ENCODE data around the gene XPC.
A peak's percentile ranks its signal among the peaks of the same experiment; 100 is the strongest.

Gene XPC

DNA sequence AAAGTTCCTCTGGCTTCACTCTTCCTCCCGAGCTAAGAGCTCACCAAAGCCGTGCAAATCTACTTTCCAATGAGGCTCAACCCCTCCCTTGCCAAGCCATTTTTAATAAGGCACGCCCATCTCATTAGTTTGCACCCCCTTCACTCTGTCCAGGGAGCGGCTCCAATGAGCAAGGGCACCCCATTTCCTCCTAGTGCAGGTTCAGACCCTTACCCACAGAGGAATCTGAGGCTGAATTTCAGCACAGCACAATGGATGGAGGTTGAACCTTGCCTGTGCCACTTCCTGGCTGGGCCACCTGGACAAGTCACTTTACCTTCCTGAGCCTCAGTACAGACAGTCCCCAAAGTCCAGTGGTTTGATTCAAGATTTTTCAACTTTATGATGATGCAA is 25.4 kb downstream of the XPC start:
- no peak for DNase-seq
- intact Hi-C loops (cut with DNase I), result no loop called here

DNA sequence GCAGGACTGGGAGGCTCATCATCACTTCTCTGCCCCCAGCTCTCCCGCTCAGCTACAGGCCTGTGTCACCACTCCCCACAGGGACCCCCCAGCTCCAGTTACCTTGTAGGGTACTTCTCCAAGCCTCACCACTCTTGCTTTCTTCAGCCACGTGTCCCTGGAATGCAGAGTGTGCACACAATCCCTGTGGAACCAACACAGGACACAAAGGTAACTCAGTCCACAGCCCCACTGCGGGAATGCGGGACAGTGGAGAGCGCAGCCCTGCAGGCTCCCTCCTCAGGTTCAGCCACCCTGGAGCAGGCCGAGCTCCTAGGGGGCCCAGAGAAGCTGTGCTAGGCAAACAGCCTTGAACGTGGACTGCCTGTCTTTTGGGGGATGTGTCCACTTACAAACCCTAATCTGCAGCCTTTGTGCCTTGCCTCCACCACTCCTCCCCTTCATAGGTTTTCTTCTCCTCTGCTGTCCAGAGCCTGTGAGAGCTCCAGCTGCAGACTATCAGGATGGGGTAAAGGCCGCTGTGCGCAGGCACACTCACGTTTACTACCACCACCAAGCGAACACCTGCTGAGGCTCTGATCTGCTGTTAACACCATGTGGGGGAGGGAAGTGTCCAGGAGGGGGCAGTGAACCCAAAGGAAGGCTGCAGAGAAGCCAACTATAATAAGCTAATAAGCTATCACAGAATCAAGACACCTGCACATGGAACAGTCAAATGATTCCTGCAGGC is 26.0 kb downstream of the XPC start:
- intact Hi-C loops (cut with DNase I), result no loop called here
- DNase-seq, result peak in 1 of 42 donors; percentile 29

DNA sequence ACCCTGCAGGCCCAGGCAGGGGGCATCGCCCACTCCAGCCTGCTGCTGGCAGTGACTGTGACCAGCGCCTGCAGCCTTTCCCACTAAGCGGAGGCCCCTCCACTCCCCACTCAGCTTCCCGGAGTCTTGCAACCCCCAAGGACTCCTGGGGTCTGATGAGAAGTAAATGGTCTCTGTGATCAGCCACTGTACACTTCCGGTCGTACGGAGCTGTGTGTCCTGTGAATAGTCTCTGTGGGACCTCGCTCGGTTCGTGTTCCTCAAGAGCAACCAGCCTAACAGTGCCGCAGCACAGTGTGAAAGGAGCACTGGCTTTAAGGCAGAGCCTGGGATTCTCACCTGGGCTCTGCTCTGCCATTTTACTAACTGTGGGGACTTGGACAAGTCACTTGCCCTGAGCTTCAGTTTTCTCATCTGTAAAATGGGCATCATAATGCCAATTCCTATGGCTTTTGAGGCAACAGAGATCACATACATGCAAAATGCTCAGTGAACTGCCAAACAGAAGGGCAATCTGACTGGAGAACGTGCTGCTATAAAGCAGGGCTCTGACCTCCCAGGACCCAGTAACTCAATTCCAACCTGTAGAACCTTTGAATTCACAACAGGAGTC is 26.8 kb downstream of the XPC start:
- intact Hi-C loops (cut with DNase I), result no loop called here
- peak in 1 of 42 donors; percentile 26 for DNase-seq

DNA sequence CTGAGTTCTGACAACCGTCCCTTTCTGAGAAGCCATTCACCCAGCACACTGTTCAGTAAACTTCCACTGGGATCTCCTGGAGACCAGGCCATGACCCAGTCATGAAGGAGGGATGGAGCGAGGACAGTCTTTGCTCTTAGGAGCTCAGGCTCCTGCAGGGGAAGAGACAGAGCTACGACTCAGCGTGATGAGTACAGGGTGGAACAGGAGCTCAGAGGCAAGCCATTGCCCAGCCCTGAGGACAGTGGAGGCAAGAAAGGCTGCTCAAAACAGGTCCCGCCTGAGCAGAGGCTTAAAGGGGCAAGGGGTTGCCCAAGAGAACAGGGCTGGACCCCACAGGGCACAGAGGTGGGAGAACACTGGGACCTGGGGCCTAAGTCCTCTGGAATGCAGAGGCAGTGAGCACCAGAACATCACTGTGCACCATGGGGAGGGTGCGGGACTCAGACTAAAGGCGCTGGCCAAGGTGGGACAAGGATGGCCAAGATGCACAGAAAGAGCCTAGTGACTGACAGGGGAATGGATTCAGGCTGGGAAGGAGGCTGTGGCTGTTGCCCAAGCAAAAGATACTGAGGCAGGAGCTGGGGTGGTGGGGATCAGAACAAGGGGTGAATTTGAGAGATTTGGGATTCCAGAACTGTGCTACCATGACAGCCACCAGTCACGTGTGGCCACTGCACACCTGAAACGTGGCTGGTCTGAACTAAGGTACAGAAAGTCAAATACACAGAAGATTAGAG is 27.7 kb downstream of the XPC start:
- DNase-seq, result peak in 2 of 42 donors; percentile 21 to 38
- intact Hi-C loops (cut with DNase I), result no loop called here

DNA sequence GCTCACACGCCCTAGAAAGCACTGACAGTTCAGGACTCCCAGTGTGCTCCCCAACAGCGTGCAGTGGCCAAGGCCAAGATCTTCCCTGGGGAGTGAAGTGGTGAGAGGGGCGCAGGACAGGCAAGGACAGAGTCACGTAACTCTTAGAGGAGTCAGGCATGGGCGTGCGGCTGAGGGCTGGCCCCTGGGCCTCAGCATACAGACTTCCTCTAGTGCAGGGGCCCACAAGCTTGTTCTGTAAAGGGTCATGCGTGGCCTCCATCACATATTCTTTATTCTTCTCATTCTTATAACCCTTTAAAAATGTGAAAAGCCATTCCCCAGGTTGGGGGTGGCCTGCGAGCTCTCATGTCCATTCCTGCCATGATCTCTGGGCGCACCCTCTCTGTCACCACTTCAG is 28.3 kb downstream of the XPC start:
- intact Hi-C loops (cut with DNase I), result no loop called here
- peak in 2 of 42 donors; percentile 21 to 35 for DNase-seq

DNA sequence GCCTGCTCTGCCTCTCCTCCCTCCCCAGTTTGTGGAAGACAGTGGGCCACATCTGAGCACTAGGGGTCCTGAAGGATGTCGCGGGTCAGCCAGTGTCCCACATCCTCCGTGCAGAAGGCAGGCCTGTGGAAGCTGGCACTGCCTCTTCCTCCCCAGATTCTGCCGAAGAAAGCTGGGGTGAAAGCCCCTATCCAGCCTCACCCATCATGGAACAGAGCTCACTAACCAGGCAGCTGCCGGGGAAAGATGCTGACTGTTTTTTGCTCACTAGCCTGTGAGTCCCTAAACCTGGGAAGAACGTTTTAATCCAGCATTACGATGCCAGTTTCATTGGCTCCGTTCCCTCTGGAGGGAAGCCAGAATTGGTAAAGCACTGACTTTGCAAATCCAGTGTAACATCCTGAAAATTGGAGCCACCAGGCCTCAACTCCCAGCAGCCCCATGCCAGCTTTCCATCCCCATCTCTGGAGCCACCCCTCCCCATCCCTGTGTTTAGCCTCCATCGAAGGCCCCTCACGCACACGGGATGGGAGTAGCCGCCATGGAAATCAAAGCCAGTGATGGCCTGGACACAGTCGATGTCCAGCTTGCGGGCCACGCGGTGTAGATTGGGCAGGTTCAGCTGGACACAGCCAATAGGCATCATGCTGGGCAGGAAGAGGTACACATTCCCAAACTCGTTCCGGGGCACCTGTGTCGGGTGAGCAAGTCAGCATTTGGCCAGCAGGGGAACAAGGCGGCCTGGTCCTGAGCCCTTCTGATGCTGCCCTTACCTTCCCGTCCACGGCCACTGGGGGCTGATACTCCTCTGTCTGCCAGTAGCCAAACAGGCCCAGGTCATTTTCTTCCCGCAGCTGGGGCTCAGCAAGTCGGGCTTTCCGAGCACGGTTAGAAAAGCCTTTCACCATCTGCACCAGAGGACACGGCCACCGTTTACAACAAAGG is 30.1 kb downstream of the XPC start:
- peak in 1 of 42 donors; percentile 43 for DNase-seq
- intact Hi-C loops (cut with DNase I), result no loop called here

DNA sequence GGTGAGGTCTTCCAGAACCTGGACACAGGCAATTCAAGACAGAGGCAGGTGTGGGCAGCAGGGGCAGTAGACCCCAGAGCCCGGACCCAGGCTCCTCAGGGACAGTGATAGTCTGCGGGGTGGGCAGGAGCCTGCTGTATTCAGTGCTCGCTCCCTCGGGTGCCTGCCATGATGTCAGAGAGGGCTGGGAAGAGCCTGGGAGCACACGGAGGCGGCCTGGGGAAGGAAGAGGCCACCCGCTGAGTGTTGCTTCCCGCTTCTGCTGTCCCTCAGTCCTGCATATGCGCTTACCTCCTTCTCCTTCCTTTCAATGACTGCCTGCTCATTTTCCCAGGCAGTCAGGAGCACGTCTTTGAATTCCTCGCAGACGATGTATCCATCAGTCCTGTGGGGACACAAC is 30.8 kb downstream of the XPC start:
- DNase-seq, result peak in 2 of 42 donors; percentile 6 to 41
- intact Hi-C loops (cut with DNase I), result no loop called here

DNA sequence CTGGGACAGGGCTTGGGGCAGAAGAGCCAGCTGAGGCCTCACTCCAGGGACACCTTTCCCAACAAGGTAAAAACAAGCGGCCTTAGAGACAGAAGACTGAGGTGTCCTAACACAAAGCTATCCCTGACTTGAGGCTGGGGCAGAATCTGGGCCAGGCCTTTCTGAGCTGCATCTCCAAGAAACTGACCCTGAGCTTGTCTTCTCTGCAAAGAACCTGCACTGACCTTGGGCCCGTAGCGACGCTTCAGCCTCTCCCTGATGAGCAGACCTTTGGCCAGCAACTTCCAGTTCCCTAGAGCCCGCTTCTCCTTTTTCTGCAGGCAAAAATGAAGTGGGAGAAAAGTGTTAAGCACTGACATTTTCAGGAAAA is 31.4 kb downstream of the XPC start:
- intact Hi-C loops (cut with DNase I), result no loop called here
- DNase-seq, result peak in 1 of 42 donors; percentile 14

DNA sequence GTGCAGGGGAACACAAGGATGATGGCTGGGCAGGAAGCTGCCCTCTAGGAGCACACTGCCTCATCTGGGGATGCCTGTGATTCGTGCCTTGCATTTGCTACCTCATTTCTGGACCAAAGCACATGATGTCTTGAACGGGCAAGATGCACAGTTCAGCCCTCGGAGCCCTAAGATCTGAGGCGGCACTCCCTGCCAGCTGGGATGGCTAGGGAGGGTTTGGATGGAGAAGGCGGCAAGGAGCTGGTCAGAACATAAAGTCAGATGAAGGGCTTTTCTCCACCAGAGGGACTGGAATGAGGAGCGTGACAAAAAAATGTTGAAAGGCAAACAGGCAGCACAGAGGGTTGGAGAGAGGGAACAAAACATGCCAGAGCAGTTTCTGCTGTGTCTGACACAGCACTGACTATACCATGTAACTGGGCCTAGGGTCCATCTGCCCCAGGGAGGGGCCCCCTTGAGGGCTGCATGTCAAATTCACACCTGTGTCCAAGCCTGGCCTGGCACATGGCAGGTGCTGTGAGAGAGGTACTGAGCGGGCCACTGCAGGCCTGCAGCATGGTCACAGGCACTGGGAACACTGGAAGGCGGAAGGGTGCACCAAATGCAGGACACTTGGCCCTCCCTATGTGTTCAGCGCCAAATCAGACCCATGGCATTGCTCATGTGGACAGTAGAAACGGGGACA is 31.9 kb downstream of the XPC start:
- intact Hi-C loops (cut with DNase I), result no loop called here
- DNase-seq, result peak in 2 of 42 donors; percentile 9 to 37

DNA sequence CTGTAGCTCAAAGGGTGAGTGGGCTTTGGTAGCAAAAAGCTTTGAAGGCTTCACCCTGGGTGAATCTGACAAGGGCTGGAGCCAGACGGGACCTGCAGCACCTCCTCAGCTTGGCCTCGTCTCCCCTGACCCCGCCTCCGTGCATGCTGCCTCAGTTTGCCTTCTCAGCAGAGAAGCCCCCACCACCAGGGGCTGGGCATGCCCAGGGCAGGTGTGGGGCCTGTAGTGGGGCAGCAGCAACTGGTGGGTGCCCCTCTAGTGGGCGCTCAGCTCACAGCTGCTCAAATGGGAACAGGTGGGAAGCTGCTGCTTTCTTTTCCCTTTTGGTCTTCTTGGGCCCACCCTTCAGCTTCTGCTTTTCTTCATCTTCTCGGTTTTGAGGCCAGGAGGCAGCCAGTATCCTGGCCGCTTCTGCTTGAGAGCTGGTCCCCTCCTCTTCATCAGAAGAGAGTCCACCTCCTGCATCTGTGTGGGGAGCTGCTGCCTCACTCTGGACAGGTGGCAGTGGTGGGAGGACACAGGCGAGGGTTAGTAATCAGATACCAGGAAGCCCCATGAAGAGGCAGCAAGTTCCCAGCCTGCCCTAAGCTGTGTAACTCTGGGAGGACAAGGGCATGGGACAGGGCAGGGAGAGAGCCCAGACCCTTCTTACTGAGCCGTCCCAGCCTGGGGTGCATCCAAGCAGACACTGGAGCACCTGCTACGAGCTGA is 32.6 kb downstream of the XPC start:
- intact Hi-C loops (cut with DNase I), result no loop called here
- DNase-seq, result no peak

DNA sequence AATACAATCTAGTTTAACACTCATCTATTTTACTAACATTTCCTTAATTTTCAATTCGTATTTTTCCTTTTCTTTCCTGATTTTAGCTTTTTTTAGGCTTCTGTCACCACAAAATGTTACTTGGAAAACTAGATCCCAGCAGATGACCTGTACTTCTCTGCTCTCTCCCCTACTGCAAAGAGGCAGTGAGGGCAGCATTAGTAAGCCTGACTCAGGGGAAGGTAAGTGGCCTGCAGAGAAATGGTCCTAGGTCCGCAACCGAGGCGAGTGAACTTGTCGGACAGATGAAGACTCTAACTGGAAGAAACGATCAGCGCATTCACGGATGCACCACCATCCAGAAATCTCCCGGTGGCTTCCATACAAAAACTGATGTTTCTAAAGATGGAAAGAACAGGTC is 33.2 kb downstream of the XPC start:
- intact Hi-C loops (cut with DNase I), result no loop called here
- no peak for DNase-seq

DNA sequence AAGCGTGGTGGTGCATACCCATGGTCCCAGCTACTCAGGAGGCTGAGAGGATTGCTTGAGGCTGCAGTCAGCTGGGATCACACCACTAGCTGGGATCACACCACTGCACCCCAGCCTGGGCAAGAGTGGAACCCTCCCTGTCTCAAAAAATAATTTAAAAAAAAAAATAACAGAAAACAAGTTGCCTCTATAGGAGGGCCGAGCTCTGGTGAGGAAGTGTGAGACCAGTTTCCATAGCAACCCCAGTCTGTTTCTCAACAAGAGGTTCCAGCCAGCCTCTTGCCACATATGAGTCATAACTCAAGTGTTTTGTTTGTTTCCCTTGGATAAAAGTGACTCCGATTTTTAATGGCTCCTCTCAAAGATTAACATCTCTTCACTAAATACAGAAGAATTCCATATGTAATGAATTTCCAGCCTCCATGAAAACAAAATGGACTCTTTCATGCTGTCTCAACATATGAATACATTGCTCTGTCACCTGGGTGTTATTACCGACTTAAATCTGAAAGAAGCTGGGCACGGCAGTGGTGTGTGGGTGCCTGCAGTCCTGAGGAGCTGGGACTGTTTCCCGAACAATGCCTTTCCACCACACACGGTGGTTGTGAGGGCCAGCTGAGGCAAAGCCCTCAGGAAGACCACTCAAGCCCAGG is 33.9 kb downstream of the XPC start:
- peak in 25 of 42 donors; percentile 12 to 87 (median 52) for DNase-seq
- intact Hi-C loops (cut with DNase I), result no loop called here

DNA sequence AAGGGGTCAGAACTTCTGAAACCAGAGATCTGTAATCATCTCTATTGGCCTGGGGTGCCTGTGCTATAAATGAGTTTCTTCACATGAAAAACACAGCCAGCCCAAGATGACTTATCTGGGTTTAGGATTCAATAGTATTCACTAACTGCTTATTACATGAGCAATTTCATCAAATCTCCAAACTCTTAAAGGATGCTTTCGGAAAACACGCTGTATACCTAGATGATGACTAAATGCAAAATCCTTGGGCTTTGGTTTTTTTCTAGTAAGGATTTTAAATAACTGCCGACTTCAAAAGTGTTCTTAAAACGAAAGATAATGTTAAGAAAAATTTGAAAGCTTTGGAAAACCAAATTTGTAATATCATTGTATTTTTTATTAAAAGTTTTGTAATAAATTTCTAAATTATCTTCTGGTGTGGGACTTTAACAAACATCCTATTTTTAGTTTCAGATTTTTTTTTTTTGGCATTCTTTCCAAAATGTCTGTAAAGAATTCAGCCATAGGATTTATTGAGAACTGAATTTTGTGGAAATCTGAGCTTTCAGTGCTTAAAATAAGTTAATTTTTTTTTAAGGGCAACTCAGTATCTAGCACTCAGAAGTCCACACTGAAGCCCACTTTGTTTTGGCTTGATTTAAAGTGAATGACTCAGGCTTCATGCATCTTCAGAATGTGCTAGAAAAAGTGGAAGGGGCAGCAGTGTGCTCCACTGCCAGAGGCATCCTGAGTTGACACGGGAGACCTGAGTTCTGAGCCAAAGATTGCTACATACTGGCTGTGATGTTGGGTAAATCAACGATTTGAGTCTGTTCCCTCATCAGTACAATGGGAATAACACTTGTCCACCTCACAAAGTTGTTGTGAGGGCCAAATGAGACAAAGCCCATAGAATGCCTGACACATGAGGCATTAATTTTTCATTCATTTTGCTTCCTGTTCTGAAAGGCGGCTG is 34.9 kb downstream of the XPC start:
- intact Hi-C loops (cut with DNase I), result no loop called here

DNA sequence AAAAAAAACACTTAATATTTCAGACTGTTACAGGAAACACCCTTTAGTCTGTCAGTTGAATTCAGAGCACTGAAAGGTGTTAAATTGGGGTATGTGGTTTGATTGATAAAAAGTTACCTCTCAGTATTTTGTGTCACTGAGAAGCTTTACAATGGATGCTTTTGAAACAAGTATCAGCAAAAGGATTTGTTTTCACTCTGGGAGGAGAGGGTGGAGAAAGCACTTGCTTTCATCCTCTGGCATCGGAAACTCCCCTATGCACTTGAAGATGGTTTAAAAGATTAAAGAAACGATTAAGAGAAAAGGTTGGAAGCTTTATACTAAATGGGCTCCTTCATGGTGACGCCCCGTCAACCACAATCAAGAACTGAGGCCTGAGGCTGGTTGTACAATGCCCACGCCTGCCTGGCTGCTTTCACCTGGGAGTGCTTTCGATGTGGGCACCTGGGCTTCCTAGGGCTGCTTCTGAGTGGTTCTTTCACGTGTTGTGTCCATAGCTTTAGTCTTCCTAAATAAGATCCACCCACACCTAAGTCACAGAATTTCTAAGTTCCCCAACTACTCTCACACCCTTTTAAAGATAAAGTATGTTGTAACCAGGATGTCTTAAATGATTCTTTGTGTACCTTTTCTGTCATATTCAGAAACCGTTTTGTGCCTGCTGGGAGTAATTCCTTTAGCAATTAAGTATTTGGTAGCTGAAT is 35.7 kb downstream of the XPC start:
- no peak for DNase-seq
- intact Hi-C loops (cut with DNase I), result no loop called here

More for the DNA sequence above, 34.9 kb downstream of the XPC start:
- DNase-seq, result no peak

DNA sequence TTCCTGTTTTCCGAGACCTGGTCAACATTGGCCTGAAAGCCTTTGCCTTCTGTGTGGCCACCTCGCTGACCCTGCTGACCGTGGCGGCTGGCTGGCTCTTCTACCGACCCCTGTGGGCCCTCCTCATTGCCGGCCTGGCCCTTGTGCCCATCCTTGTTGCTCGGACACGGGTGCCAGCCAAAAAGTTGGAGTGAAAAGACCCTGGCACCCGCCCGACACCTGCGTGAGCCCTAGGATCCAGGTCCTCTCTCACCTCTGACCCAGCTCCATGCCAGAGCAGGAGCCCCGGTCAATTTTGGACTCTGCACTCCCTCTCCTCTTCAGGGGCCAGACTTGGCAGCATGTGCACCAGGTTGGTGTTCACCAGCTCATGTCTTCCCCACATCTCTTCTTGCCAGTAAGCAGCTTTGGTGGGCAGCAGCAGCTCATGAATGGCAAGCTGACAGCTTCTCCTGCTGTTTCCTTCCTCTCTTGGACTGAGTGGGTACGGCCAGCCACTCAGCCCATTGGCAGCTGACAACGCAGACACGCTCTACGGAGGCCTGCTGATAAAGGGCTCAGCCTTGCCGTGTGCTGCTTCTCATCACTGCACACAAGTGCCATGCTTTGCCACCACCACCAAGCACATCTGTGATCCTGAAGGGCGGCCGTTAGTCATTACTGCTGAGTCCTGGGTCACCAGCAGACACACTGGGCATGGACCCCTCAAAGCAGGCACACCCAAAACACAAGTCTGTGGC is 36.6 kb downstream of the XPC start:
- intact Hi-C loops (cut with DNase I), result no loop called here
- DNase-seq, result peak in 2 of 42 donors; percentile 31 to 39

Data from head of caudate nucleus (tissue), 42 donors.